Testis (tissue), 2 donors: Measurements from ENCODE around the gene BCAT1.
"Not testable (repeated sequence)": the region's sequence is repeated elsewhere in the genome, so short reads cannot be mapped to it uniquely, and the experiment has no call there.

Source experiments
- CTCF ChIP-seq, 3 experiments: fragments of 450-650 bp in 2 of 3; fragments of 200-600 bp in 1 of 3; sonication (generic) in 1 of 3; IDR thresholded peaks; one replicate each; pipeline ENCODE4 v1.5.1; 2016 to 2019; ENCODE audit warnings: antibody characterized with exemption in 3 of 3, mild to moderate bottlenecking in 2 of 3, moderate library complexity in 1 of 3
- POLR2A ChIP-seq: fragments of 450-650 bp; IDR thresholded peaks from one replicate; pipeline ENCODE4 v1.6.1; 2017; ENCODE audit warnings: antibody characterized with exemption, mild to moderate bottlenecking, moderate library complexity

- not testable (repeated sequence) for TF ChIP-seq CTCF (IDR thresholded peaks at IDR 0.05); POLR2A
These were observed 97.0 kb downstream of the BCAT1 start for GRCh38 chr12:24851883-24852282.
